Anterior cingulate cortex (tissue), 58 donors: ENCODE results near the gene ACTR1B.
"Not testable (repeated sequence)": the region's sequence is repeated elsewhere in the genome, so short reads cannot be mapped to it uniquely, and the experiment has no call there.

Experiments used
- DNase-seq, 58 donors: peaks; one replicate each; lab custom pipeline; 2025; lab: John Stamatoyannopoulos, UW

ACTR1B gene

DNA sequence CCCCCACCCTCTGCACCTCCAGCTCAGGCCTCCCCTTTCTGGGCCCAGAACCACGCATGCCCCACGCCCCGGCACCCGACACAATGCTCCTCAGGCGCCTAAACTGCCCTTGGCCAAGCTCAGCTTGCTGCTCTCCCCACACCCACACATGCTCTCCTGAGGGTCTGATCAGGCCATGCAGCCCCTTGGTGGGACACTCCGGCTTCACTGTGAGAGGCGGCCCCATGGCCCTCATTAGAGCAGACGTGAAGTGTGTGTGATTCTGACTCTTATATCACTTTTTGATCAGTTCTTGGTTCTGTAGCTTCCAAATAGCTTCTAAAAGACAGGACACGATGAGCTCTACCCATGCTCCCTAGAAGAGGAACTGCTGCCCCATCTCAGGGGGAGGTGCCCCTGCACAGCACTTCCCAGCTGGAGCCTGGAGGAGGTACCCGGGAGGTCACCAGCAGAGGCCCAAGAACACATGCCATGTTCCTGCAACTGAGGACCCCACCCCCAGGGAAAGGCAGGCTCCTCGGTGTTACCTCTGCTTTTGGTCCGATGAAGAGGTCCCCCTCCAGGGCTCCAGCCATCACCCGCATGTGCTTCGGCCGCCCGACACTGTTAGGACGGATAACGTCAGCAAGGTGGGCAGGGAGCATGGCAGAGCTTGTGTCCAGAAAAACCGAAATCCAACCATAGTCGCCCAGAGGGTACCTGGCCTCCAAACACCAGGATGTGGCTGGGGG, 3.6 kb downstream of the ACTR1B start:
- DNase-seq: no peak

DNA sequence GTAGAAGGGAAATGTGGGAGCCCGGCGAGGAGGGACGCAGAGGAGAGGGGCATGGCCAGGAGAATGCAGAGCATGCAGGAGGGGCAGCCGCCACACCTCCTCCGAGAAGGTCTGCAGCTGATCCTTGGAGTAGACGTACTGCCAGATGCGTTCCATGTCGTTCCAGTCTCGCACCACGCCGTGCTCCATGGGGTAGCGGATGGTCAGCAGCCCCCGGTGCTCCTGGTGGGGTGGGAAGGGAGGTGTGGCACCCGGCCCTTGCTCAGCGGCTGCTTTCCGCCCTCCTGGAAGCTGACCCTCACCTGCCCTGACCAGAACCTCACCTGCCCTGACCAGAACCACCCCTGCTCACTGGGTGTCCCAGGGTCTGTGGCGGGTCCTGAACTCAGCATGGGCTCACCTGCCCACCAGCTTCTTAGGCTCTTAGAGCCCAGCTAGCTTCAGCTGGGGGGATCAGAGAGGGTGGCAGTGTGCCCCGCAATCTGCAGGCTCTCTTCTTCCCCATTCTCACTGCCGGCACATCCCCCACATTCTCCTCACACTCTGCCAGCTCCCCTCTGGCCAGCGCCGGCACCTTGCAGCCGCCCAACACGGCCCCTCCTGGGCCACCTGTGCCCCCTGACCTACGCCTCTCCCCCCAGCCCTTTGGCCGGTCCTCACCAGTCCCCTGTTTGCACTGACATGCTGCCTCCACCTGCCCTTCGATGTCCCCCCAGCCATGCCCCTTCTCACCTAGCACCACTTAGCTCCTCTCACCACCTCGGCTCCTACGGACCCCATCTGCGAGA, 4.4 kb downstream of the ACTR1B start:
- no peak for DNase-seq

DNA sequence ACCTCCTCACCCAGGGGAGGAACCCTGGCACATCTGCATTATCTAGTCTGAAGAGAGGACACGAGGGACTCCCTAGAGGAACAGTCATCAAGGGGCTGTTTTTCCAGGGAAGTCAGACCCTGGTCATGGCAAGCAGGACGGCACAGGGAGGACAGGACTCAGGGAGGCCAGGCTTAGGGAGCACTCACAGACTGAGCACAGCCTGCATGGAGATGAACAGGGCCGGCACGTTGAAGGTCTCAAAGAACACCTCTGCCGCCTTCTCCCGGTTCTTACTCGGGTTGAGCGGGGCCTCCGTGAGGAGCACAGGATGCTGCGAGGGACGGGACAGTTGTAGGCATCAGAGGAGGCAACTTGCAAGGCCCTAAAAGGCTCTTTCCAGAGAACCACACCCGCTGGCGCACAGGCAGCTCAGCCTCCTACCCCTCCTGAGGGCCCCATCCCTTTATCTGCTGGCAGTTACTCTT, 5.1 kb downstream of the ACTR1B start:
- no peak for DNase-seq

DNA sequence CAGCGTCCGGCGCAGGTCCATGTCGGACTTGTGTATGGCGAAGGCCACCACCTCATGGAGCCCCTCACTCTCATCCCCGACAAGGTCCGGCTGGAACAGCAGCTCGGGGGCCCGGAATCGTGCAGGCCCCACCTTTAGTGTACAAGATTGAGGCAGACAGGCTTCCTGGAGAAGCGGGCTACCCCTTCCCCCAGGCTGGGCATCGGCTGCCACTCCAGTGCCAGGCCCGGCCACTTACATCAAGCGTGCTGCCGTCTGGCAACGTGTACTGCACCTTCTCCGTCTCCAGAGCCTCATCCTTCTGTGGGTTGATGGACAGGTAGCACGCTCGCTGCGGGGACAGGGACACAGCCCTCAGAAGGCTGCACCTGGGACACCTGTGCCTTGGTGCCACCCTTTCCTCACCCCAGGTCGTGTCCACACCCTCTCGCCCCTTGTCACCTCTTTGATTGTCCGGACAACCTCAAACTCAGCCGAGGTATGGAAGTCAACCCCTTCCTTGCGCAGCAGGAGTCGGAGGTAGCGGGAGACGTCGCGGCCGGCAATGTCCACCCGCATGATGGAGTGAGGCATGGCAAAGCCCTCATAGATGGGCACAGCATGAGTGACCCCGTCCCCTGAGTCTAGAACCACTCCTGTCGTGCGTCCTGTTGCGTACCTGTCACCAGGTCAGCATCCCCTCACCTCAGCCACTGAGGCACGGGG, 5.7 kb downstream of the ACTR1B start:
- DNase-seq: no peak

DNA sequence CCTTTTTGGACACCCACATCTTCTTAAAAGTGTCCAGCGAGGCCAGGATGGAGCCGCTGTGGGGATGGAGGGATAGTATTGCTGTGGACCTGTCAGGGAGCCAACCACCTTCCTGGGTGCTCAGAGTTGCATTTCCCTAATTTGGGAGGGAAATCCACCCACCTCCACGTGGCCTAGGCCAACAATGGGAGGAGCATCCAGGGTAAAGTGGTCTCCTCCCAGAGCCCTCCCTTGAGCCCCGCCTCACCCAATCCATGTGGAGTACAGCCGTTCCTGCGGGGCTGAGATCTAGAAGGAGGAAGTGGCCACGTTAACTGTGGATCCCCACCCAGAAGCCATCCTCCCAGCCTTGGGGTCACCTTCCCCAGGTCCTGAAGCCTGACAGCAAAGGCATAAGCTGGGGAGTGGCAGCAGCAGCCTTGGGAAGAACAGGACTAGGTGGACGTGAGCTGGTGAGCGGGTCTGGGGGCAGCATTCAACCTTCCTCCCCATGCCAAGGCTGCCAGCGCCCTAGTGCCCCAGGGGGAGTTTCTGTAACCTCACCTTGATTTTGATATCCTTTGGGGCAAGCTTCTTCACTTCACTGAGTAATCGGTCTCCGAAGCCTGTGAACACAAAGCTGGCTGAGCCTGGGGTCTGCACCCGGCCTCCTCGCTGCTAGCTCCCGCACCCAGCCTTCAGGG, 6.8 kb downstream of the ACTR1B start:
- DNase-seq: no peak

DNA sequence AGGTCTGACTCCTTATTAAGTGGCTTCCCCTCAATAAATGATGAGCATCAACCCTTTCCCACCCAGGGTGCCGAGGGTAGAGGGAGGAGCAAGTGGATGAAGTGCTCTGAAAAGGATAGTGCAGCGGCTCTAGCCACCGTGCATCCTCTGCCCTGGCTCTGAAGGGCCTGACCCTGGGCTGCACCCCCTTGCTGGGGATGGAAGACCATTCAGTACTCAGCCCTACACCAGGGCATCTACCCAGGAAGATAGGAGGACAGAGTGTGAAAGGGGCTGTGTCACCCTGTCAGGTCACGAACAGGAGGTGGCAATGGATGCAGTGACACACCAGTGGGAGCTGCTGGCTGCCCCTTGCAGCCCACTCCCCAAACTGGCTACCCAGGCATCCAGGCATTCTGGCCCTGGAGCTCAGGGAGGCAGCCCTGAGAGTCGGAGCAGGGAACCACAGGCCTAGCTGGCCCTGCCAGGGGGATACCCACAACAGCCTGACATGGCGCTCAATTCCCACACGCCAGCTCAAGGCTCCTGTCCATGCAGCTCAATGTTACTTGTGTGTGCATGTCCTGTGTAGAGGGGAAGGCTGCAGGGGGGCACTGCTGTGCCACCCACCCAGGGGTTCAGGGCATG, 7.6 kb downstream of the ACTR1B start:
- DNase-seq: no peak

DNA sequence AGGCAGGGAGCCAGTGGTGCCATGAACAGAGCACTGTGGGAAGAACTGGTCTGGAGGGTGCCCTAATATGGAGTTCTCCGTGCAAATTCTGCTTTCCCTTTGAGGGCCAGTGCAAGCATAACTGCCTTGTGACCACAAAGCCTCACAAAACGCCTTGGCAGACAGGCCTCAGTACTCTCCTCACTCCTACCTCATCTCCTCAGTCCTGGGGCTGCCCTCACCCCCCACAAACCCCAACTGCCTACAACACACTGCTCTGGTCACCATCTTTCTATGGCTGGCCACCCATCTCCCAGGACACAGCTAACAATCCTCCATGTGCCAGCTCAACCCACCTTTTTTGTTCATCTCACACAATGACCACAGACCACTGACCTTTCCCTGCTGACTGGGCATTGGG, 9.1 kb downstream of the ACTR1B start:
- DNase-seq: no peak

DNA sequence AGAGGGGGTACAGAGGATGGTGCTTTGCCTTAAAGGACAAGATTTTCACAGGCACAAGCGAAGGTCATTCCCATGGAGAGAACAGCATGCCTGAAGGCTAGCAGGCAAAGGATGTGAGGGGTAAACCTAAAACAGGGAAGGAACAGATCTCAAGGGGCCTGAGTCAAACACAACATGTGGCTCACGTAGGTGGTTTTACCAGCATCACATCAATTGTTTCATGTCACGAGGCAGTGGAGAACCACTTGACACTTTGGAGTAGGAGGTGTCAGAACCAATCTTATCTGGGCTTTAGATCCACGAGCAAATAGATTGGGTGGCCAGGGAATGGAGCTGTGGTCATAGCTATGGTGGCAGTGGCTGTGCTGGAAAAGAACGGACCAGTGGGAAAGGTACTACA, 9.5 kb downstream of the ACTR1B start:
- peak in 1 of 58 donors; percentile 11 for DNase-seq

DNA sequence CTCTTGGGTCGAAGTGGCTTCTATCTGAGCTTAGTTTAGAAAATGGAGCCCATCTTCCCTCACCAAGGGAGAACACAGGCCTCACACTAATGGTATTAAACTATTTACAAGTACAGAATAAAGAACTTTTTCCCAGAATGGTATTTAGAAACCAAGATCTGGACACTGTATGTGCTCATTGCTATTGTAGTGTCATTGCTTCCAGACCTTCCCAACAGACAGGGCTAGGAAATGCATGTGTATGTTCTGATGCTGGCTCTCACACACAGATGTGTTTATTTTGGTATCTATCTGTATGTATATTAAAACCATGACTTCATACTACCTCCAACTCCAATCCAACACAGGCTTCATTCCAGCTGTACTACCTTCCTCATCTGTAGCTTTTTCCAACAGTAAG, 10.0 kb downstream of the ACTR1B start:
- no peak for DNase-seq

DNA sequence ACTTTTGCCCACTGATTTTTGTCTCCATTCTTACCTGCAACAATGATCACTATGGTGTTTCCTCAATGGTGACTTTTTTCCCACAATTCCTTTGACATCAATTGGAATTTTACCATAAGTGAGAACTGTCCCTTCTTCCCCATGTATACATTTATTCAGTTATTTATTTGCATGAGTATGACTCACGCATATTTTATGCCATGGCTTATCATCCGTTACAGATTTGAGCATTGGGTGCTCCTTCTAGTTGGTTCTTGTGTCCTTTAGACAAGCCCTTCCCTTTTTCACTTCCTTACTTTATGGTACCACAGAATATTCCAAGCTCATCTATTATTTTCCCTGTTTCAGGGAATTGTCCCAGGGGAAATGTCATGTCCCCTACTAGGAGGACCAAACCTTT, 10.4 kb downstream of the ACTR1B start:
- no peak for DNase-seq

DNA sequence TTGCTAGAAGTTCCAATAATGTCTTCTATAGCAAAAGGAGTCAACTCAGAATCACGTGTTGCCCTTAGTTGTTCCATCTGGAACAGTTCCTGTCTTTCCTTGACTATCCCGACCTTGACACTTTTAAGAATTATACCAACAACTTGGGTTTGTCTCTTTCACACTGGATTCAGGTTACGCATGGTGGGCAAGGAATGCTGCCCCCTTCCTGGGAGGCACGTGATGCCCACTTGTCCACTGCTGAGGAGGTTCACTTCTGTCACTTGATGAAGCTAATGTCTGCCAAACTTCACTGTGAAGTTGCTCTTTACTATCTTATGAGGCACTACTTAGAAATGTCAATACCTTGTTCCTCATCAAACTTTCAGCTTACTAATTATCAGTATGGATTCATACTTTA, 12.7 kb downstream of the ACTR1B start:
- no peak for DNase-seq

DNA sequence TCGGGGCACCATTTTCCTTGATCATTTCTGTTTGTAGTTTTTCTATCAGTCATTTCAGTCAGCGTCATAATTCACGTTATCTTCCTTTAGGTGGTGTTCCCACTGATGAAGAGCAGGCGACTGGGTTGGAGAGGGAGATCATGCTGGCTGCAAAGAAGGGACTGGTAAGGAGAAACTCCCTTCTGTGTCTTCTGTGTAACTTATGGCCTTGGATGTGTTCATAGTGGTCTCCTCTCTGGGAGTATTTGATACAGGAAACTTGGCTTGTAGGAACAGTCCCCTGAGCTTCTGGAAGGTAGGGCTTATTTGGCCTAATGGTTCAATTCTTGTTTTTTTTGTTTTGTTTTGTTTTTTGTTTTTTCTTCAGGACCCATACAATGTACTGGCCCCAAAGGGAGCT, 16.9 kb downstream of the ACTR1B start:
- DNase-seq: no peak

DNA sequence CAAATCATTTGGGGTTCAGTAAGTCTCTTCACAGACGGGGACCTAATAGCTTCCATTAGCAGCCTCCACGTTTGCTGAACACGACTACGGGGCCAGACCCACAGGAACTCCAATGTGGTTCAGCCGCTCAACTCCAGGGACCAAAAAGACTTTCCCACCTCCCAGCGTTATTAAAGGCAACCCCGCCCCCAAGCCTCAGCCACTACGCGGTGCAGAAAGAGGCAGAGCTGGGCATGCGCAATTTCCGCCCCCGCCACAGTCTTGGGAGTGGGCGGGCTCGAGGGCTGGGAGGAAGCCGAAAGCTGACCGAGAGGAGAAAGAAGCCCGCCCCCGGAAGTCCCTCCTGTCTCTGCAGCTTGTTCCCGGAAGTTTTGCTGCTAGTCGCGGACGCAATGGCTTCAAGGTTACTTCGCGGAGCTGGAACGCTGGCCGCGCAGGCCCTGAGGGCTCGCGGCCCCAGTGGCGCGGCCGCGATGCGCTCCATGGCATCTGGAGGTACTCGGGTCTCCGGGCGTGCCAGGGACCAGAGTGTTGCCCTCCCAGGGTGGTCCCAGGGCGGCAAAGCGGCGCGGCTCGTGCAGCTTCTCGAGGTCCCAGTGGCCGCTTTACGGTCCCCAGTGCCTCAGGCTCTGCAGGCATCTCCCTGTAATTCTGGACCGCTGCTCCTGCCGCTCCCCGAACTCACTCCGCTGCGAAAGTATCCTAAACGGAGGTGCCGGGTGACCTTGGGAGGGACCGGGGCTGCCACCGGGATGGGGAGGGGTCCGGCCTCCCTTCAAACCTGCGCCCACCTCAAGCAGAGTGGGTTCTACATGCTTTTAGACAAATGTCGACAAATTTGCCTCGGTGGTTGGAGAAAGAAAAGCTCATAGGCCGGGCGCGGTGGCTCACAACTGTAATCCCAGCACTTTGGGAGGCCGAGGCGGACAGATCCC, 17.9 kb downstream of the ACTR1B start, which contains the start of gene COX5B:
Gene COX5B, plus strand, starts transcription at position 368 of the 935 bp plus-strand sequence. Its CDS starts 25 bp downstream, at position 393.
- peak; percentile 90 to 100 (median 98) for DNase-seq

DNA sequence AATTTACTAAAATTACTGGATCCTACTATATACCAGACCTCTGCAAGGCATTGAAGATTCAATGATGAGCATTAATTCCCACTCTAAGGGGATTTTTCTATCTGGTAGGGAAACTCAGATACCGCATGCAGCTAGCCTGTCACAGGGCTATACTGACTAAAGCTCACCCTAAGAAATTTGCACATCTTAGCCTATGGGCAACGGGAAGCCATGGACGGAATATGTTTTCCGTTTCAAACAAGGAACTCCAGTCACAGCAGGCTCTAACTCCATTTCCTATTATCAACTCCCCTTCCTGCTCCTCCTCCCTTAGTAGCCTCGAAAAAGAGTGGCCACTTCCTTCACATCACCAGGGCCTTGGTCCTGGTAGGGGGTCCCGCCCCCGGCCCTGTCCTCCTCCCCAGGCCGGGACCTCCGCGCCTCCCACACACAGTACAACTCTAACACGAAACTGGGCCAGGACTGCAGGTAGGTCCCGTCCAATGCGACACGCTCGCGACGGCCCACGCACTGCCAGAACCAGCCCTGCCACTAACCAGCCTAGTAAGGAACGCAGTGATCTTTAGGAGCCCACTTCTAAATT, 18.6 kb downstream of the ACTR1B start:
- DNase-seq: peak in 9 of 58 donors; percentile 50 to 72 (median 62)

DNA sequence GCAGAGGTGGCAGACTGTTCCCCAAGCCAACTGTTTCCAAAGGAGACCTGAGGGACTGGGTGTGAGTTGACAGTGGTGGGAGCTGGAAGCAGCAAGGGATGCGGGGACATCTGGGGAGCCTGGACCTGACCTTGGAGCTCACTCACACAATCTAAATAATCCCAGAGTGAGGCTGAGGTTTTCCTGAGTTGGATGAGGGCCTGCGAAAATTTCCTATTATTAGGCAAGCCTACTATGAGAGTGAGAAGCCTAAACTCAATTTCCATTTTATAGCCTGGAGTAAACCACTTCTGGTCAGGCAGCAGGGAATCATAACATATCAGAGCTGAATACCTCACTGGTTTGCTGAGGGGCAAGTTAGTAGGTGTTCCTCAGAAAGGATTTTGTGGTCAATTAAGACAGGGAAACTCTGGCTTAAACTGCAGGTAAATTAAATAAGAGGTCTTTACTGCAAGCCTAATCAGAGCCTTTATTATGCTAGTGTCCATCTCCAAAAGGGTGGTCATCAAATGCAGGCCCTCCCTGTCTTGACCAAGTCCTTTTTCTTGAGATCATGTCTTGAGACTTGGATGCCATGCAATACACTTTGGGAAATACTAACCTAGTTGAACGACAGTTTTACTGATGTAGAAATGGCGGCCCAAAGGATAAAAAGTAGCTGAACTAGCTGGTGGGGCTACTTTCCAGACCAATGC, 19.7 kb downstream of the ACTR1B start:
- no peak for DNase-seq

DNA sequence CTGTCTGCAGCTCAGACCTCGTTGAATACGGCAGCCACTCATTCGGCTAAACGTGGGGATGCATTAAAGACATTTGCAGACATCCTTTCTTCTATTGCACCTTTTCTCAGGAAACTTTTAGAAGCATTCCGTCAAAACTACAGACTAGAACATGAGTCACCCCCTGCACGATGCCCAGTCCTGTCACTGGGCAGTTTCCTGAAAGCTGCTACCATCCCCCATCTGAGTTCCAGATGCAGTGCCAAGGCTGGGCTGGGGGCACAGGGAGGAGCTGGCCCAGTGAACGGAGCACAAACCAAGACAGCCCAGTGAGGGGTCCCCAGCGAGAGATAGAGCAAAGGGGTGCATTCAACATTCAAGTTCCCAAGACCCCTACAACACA, 37.8 kb downstream of the ACTR1B start:
- DNase-seq: not testable (repeated sequence)

DNA sequence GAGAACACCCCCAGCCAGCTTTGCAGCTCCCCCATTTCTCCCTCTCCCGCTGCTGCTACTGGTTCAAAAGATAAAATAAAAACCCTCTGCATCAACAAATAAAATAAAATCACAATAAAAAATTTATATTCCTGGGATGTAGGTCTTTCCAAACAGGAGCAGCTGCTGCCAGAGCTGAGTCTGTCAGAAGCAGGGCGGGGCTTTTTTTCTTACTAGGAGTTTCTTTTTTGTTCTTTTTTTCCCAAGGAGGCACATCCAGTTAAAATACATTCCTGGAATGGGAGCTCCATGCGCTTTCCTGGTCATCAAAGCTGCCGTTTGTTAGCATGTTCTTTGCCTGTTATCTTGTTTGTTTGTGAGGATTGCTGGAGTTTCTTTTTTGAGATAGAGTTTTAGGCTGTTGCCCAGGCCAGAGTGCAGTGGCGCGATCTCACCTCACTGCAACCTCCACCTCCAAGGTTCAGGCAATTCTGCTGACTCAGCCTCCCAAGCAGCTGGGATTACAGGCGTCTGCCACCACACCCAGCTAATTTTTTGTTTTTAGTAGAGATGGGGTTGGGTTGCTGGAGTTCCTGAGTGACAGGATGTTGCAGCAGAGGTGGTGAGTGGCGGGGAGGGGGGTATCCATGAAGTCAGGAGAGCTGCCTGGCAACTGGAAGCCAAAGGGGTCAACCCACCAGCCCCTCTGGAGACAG, 38.3 kb downstream of the ACTR1B start:
- not testable (repeated sequence) for DNase-seq
